HepG2 (cell line): ENCODE results near the gene TNFSF13. TPM values are rescaled to one million over a fixed set of nuclear protein-coding genes. Genes with fewer than 3 reads are reported as not detected.

Source experiments
- ATAC-seq: fragments of 200-7000 bp; cut with Tn5 transposase; 3 replicates; pipeline ENCODE4 v1.9.1; 2020; ENCODE audit warnings: mild to moderate bottlenecking, moderate library complexity
- BruUV-seq: library from RNA; stranded (reverse); fragments of 400-500 nt; replicated peaks from 2 replicates; lab custom pipeline; 2021; lab: Mats Ljungman, UMichigan
- CTCF ChIA-PET: fragments of 300-600 bp; formaldehyde crosslinking; extraction: SDS; loops from one replicate; lab custom pipeline; 2021; ENCODE audit warnings: low total read pairs, inconsistent platforms, low intra/inter-chr PET ratio; lab: Yijun Ruan, JAX
- POLR2A ChIA-PET: fragments of 350-600 bp; sonication (Branson Sonifier 250); formaldehyde crosslinking; loops from one replicate; lab custom pipeline; 2020; ENCODE audit warnings: antibody characterized with exemption, inconsistent platforms; lab: Yijun Ruan, JAX
- DNase-seq: peaks from one replicate; pipeline ENCODE4 v3.0.0-alpha.2; 2015; ENCODE audit warnings: low spot score
- FAIRE-seq: peaks from 3 replicates; lab custom pipeline; 2011; peaks lifted over from hg19 to GRCh38; lab: Jason Lieb, UNC
- H2AFZ ChIP-seq: one replicate; pipeline ENCODE4 v1.6.1; 2011; ENCODE audit warnings: low read length, inconsistent platforms
- H3K27ac ChIP-seq: fragments of 300-600 bp; 3 replicates; pipeline ENCODE4 v1.8.0; 2011; ENCODE audit warnings: mixed run types, mild to moderate bottlenecking, mixed read lengths, low read length, inconsistent platforms; ENCODE audit not compliant: insufficient read depth; ENCODE audit errors: extremely low read length
- H3K27me3 ChIP-seq, 2 experiments: fragments of 200-600 bp in 1 of 2; 2 replicates in 1 of 2; 3 replicates in 1 of 2; pipeline versions ENCODE4 v1.6.0 to v1.8.0; 2011; ENCODE audit warnings: low read length in 2 of 2, mild to moderate bottlenecking in 2 of 2, moderate library complexity in 2 of 2, inconsistent platforms in 1 of 2; ENCODE audit not compliant: insufficient read depth in 2 of 2, control insufficient read depth in 1 of 2
- H3K36me3 ChIP-seq, 2 experiments: fragments of 200-600 bp in 1 of 2; replicated peaks in 1 of 2; 2 replicates in 1 of 2; 3 replicates in 1 of 2; pipeline versions ENCODE4 v1.5.1 to v1.8.0; 2011; ENCODE audit warnings: low read length in 2 of 2, inconsistent platforms in 1 of 2; ENCODE audit not compliant: insufficient read depth in 2 of 2, control insufficient read depth in 1 of 2
- H3K4me1 ChIP-seq: 2 replicates; pipeline ENCODE4 v1.5.1; 2012; ENCODE audit warnings: low read length, inconsistent platforms; ENCODE audit not compliant: insufficient read depth
- H3K4me2 ChIP-seq: 2 replicates; pipeline ENCODE4 v1.6.0; 2011; ENCODE audit warnings: low read depth, low read length, inconsistent platforms
- H3K4me3 ChIP-seq, 3 experiments: fragments of 200-600 bp in 1 of 3; sonication (generic), shearing (Covaris generic) in 1 of 3; replicated peaks in 1 of 3; 2 replicates each; pipeline ENCODE4 v1.5.1; 2011 to 2016; ENCODE audit warnings: low read length in 3 of 3, inconsistent platforms in 2 of 3, low read depth in 2 of 3, mild to moderate bottlenecking in 2 of 3, control low read depth in 1 of 3, mixed read lengths in 1 of 3; ENCODE audit not compliant: insufficient read depth in 1 of 3
- H3K79me2 ChIP-seq: one replicate; pipeline ENCODE4 v1.6.1; 2011; ENCODE audit warnings: low read length, inconsistent platforms; ENCODE audit not compliant: insufficient read depth
- H3K9ac ChIP-seq: 2 replicates; pipeline ENCODE4 v1.6.0; 2011; ENCODE audit warnings: mild to moderate bottlenecking, low read depth, low read length, inconsistent platforms; ENCODE audit not compliant: insufficient read depth
- H3K9me3 ChIP-seq: 2 replicates; pipeline ENCODE4 v1.5.1; 2012; ENCODE audit warnings: mild to moderate bottlenecking, low read length
- H4K20me1 ChIP-seq: 2 replicates; pipeline ENCODE4 v1.6.0; 2011; ENCODE audit warnings: inconsistent platforms, mild to moderate bottlenecking, low read length, moderate library complexity; ENCODE audit not compliant: insufficient read depth
- ATAD3A ChIP-seq: sonication (generic); formaldehyde crosslinking; IDR thresholded peaks from 2 replicates; pipeline ENCODE4 v1.4.0; 2020; ENCODE audit warnings: missing genetic modification reagents
- ERF ChIP-seq: IDR thresholded peaks from 2 replicates; pipeline ENCODE4 v1.6.1; 2018; ENCODE audit warnings: missing biosample characterization, missing genetic modification reagents
- HES4 ChIP-seq: sonication (generic); formaldehyde crosslinking; IDR thresholded peaks from 2 replicates; pipeline ENCODE4 v1.9.0; 2021; ENCODE audit warnings: mild to moderate bottlenecking, missing genetic modification reagents, borderline replicate concordance
- HOXA7 ChIP-seq: sonication (generic); formaldehyde crosslinking; IDR thresholded peaks from 2 replicates; pipeline ENCODE4 v1.8.1; 2022; ENCODE audit warnings: mild to moderate bottlenecking, missing genetic modification reagents, moderate library complexity
- NFE2L2 ChIP-seq: fragments of 150-350 bp; IDR thresholded peaks from 2 replicates; pipeline ENCODE4 v1.6.1; 2014; ENCODE audit warnings: low read length
- NFYC ChIP-seq: IDR thresholded peaks from 2 replicates; pipeline ENCODE4 v1.6.1; 2016; ENCODE audit warnings: missing genetic modification reagents, missing compliant biosample characterization
- SCMH1 ChIP-seq: sonication (generic); formaldehyde crosslinking; IDR thresholded peaks from 2 replicates; pipeline ENCODE4 v1.9.0; 2021; ENCODE audit warnings: missing genetic modification reagents, mild to moderate bottlenecking, borderline replicate concordance
- SNAPC2 ChIP-seq: sonication (generic); formaldehyde crosslinking; IDR thresholded peaks from 2 replicates; pipeline ENCODE4 v1.8.1; 2022; ENCODE audit warnings: mild to moderate bottlenecking, missing genetic modification reagents
- SRY ChIP-seq: sonication (generic); formaldehyde crosslinking; IDR thresholded peaks from 2 replicates; pipeline ENCODE4 v1.8.0; 2022; ENCODE audit warnings: mild to moderate bottlenecking, missing genetic modification reagents
- ZNF180 ChIP-seq: sonication (generic); formaldehyde crosslinking; IDR thresholded peaks from 2 replicates; pipeline ENCODE4 v1.4.0; 2020; ENCODE audit warnings: low read depth, missing genetic modification reagents, borderline replicate concordance
- ZNF367 ChIP-seq: sonication (generic); formaldehyde crosslinking; IDR thresholded peaks from 2 replicates; pipeline ENCODE4 v1.4.0; 2020; ENCODE audit warnings: missing genetic modification reagents, borderline replicate concordance
- ZNF383 ChIP-seq: sonication (generic); formaldehyde crosslinking; IDR thresholded peaks from 2 replicates; pipeline ENCODE4 v1.4.0; 2020; ENCODE audit warnings: missing genetic modification reagents, mild to moderate bottlenecking, borderline replicate concordance
- ZNF816 ChIP-seq: sonication (generic); formaldehyde crosslinking; IDR thresholded peaks from 2 replicates; pipeline ENCODE4 v1.8.0; 2022; ENCODE audit warnings: missing genetic modification reagents, mild to moderate bottlenecking, borderline replicate concordance
- WGBS: methylation state at CpG from one replicate; pipeline ENCODE4 v1.1.6; 2017; ENCODE audit warnings: low lambda C conversion rate; 5-methylcytosine and 5-hydroxymethylcytosine counted together
- in situ Hi-C: cut with HindIII; loops from 2 replicates; pipeline ENCODE4 v1.10.0; 2017; ENCODE audit warnings: low pct_unique_long_range_greater_than_20kb; ENCODE audit not compliant: extremely low pct_ligation_motif_present
- intact Hi-C: fragments of 100-400 bp; cut with micrococcal nuclease; formaldehyde crosslinking; loops from one replicate; pipeline ENCODE4 v1.10.0; 2022; ENCODE audit not compliant: unreplicated experiment
- polyA plus RNA-seq, 8 experiments: library from polyadenylated mRNA; depleted of rRNA in 3 of 8; stranded (reverse) in 7 of 8; unstranded in 1 of 8; fragments of >200 nt; fragmentation: Illumina TruSeq in 4 of 8; extraction: Trizol in 4 of 8; gene quantifications; 2 replicates each; pipeline versions ENCODE4 v1.2.1 to v1.2.3, GENCODE V29; 2011 to 2016; ENCODE audit warnings: low read depth in 4 of 8, missing spikeins in 1 of 8, mixed read lengths in 1 of 8; ENCODE audit not compliant: insufficient read depth in 1 of 8
- total RNA-seq, 5 experiments: library from RNA; depleted of rRNA; stranded (reverse); fragments of >200 nt; fragmentation: Illumina TruSeq; extraction: Trizol; gene quantifications; 2 replicates each; pipeline ENCODE4 v1.2.3, GENCODE V29; 2016; ENCODE audit warnings: low read depth in 1 of 5
- TF ChIP-seq, protein P1 (sequence below): sonication (generic); formaldehyde crosslinking; IDR thresholded peaks from 2 replicates; pipeline ENCODE4 v1.4.0; 2020; ENCODE audit warnings: missing genetic modification reagents
- TF ChIP-seq, protein P2 (sequence below): sonication (generic); formaldehyde crosslinking; IDR thresholded peaks from 2 replicates; pipeline ENCODE4 v1.8.0; 2022; ENCODE audit warnings: mild to moderate bottlenecking, missing genetic modification reagents, moderate library complexity
- TF ChIP-seq, protein P3 (sequence below): IDR thresholded peaks from 2 replicates; pipeline ENCODE4 v1.6.1; 2016; ENCODE audit warnings: missing compliant biosample characterization, missing genetic modification reagents, borderline replicate concordance
- TF ChIP-seq, protein P4 (sequence below): sonication (generic); formaldehyde crosslinking; IDR thresholded peaks from 2 replicates; pipeline ENCODE4 v1.4.0; 2020; ENCODE audit warnings: missing genetic modification reagents, borderline replicate concordance

TNFSF13 gene
- total and polyA plus RNA-seq, 2 of the 13 experiments (the other 11 are each of a cell fraction or from before 2014, with no cell fraction given): 2.5 to 3.3 TPM

DNA sequence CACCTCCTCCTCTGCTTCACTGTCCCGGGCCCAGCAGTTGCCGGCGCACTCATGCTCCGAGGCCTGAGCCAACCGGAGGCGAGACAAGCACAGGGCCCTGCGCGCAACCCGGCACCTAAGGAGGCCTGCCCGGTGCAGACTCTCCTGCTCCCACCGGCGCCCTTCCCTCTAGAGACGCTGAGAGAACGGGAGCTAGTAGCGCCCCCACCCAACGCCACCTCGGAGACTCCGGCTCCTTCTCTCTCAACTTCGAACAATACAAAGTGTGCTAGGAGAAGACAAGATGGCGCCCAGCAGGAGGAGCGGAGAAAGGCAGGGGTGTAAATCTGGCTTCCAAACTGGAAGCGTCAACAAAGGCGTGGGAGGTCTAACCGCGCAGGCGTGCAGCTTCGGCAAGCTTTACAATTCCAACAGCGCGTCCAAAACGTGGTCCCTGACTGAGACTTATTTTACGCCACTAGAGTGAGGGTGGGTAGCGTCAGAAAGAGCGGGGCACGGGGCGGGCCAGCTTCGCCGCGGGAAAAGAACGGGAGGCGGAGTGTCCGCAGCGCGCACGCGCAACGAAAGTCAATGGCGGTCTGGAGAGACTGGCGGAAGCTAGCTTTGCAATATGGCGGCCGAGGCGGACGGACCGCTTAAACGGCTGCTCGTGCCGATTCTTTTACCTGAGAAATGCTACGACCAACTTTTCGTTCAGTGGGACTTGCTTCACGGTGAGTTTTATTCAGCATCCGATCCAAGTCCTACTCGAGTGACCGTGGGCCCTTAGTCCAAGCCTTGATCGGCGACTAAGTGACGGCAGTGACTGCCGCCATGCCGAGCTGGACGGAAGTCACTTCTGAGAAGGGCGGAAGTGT is 24.9 kb downstream of the TNFSF13 start, which contains the start of gene MPDU1:
TSS of gene MPDU1 (plus strand) at position 600 of the 857 bp plus-strand sequence. CDS start at position 611, 11 bp downstream.
- H3K4me1 ChIP-seq: peaks cover 55% of the 10 kb centered on the region
- peak within 1 kb of the TSS; percentile 73 to 83 (median 77) for H3K4me3 ChIP-seq
- ChIA-PET POLR2A (interaction anchor here (0.6 to 4.5 kb wide), 24 partner anchors 9 to 259 kb away, joined by 3 to 89 read pairs (median 5); partner anchors contain the start of genes ATP1B2, FXR2, SAT2 and SENP3), CTCF (no interaction called here)
- peak within 1 kb of the TSS; percentile 96 for H3K27ac ChIP-seq
- in situ Hi-C loops (no loop called here), intact Hi-C loops (loop anchor here (1.0 kb wide), 1 partner anchor 31 kb away; the partner anchor contains the start of gene FXR2)
- peak within 1 kb of the TSS; percentile 97 for H3K9ac ChIP-seq
- FAIRE-seq: peak; percentile 8
- peak; percentile 22 for ATAC-seq
- WGBS: 32% methylated on average over 60 of the region's 69 CpGs
- H3K4me2 ChIP-seq: peak within 1 kb of the TSS; percentile 92
- H2AFZ ChIP-seq: peak within 1 kb of the TSS; percentile 90
- H3K27me3 ChIP-seq: no peaks in the 10 kb centered on the region; a peak in 1 of 5 replicates
- peaks cover 9% of the 10 kb centered on the region for H4K20me1 ChIP-seq
- peaks cover 25% of the 10 kb centered on the region for H3K79me2 ChIP-seq
- TSS peak; percentile 90 for BruUV-seq
- H3K36me3 ChIP-seq: peaks cover 2 to 21% of the 10 kb centered on the region in 2 experiments; a peak in 4 of 5 replicates
- peak; percentile 81 for DNase-seq
- no peaks in the 10 kb centered on the region for H3K9me3 ChIP-seq
- TF ChIP-seq, protein P1, sequence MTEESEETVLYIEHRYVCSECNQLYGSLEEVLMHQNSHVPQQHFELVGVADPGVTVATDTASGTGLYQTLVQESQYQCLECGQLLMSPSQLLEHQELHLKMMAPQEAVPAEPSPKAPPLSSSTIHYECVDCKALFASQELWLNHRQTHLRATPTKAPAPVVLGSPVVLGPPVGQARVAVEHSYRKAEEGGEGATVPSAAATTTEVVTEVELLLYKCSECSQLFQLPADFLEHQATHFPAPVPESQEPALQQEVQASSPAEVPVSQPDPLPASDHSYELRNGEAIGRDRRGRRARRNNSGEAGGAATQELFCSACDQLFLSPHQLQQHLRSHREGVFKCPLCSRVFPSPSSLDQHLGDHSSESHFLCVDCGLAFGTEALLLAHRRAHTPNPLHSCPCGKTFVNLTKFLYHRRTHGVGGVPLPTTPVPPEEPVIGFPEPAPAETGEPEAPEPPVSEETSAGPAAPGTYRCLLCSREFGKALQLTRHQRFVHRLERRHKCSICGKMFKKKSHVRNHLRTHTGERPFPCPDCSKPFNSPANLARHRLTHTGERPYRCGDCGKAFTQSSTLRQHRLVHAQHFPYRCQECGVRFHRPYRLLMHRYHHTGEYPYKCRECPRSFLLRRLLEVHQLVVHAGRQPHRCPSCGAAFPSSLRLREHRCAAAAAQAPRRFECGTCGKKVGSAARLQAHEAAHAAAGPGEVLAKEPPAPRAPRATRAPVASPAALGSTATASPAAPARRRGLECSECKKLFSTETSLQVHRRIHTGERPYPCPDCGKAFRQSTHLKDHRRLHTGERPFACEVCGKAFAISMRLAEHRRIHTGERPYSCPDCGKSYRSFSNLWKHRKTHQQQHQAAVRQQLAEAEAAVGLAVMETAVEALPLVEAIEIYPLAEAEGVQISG (CRISPR knock-in tag): peak; percentile 92
- TF ChIP-seq, protein P2, sequence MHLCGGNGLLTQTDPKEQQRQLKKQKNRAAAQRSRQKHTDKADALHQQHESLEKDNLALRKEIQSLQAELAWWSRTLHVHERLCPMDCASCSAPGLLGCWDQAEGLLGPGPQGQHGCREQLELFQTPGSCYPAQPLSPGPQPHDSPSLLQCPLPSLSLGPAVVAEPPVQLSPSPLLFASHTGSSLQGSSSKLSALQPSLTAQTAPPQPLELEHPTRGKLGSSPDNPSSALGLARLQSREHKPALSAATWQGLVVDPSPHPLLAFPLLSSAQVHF: no peak
- peak; percentile 70; the same call in 1 of the 2 replicates for TF ChIP-seq ZNF367 (CRISPR knock-in tag)
- TF ChIP-seq NFYC (CRISPR knock-in tag): peak; percentile 43
- TF ChIP-seq SNAPC2: 0 out of 2 replicates have a peak, but pooled peaks have one; percentile 64
- no peak for TF ChIP-seq HOXA7 (CRISPR knock-in tag)
- no peak for TF ChIP-seq SCMH1 (CRISPR knock-in tag)
- TF ChIP-seq ZNF816 (CRISPR knock-in tag): peak; percentile 85
- TF ChIP-seq, protein P3, sequence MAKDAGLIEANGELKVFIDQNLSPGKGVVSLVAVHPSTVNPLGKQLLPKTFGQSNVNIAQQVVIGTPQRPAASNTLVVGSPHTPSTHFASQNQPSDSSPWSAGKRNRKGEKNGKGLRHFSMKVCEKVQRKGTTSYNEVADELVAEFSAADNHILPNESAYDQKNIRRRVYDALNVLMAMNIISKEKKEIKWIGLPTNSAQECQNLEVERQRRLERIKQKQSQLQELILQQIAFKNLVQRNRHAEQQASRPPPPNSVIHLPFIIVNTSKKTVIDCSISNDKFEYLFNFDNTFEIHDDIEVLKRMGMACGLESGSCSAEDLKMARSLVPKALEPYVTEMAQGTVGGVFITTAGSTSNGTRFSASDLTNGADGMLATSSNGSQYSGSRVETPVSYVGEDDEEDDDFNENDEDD (CRISPR knock-in tag): peak; percentile 94
- 0 out of 2 replicates have a peak, but pooled peaks have one; percentile 65 for TF ChIP-seq ZNF180 (CRISPR knock-in tag)
- TF ChIP-seq, protein P4, sequence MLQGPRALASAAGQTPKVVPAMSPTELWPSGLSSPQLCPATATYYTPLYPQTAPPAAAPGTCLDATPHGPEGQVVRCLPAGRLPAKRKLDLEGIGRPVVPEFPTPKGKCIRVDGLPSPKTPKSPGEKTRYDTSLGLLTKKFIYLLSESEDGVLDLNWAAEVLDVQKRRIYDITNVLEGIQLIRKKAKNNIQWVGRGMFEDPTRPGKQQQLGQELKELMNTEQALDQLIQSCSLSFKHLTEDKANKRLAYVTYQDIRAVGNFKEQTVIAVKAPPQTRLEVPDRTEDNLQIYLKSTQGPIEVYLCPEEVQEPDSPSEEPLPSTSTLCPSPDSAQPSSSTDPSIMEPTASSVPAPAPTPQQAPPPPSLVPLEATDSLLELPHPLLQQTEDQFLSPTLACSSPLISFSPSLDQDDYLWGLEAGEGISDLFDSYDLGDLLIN (CRISPR knock-in tag): peak; percentile 85; the same call in 1 of the 2 replicates
- peak; percentile 83 for TF ChIP-seq ERF (CRISPR knock-in tag)
- peak; percentile 76 for TF ChIP-seq HES4
- TF ChIP-seq NFE2L2: no peak
- no peak for TF ChIP-seq SRY (CRISPR knock-in tag)
- no peak for TF ChIP-seq ZNF383 (CRISPR knock-in tag)
- no peak for TF ChIP-seq ATAD3A (CRISPR knock-in tag)
